Dendritic cell treated with granulocyte-macrophage colony-stimulating factor and Interleukin-4, amounts not matched to agents 40 ng/mL and 50 ng/mL, for 4 days (primary cell): ENCODE measurements around the gene PHACTR1.

Experiments
- H3K27ac Mint-ChIP-seq: one replicate; pipeline ENCODE4 v1.8.0; 2022; ENCODE audit warnings: mild to moderate bottlenecking, mixed read lengths
- H3K27me3 Mint-ChIP-seq: one replicate; pipeline ENCODE4 v1.8.0; 2022; ENCODE audit warnings: mild to moderate bottlenecking, mixed read lengths
- H3K36me3 Mint-ChIP-seq: one replicate; pipeline ENCODE4 v1.8.0; 2022; ENCODE audit warnings: low read depth, mixed read lengths
- H3K4me1 Mint-ChIP-seq: one replicate; pipeline ENCODE4 v1.8.0; 2022; ENCODE audit warnings: low read depth, mixed read lengths
- H3K4me3 Mint-ChIP-seq: one replicate; pipeline ENCODE4 v1.8.0; 2022; ENCODE audit warnings: mild to moderate bottlenecking, moderate library complexity, mixed read lengths
- H3K9me3 Mint-ChIP-seq: one replicate; pipeline ENCODE4 v1.8.0; 2022; ENCODE audit warnings: mixed read lengths
- intact Hi-C: fragments of 100-400 bp; cut with micrococcal nuclease; formaldehyde crosslinking; loops from one replicate; pipeline ENCODE4 v1.15.0; 2022

PHACTR1 gene

GRCh38 chr6:13059026-13059425 lies 342.5 kb downstream of the PHACTR1 start:
- Mint-ChIP-seq H3K27ac (no peak overlapping the region), H3K4me1 (peaks cover 5% of the 10 kb centered on the region), H3K9me3 (no peaks in the 10 kb centered on the region), H3K36me3 (no peaks in the 10 kb centered on the region), H3K4me3 (no peak overlapping the region), H3K27me3 (no peaks in the 10 kb centered on the region)
- intact Hi-C loops, result no loop called here

- no peak overlapping the region for H3K4me3 Mint-ChIP-seq
Observed at GRCh38 chr6:13063300-13063918, 346.8 kb downstream of the PHACTR1 start.

GRCh38 chr6:13065581-13065980 lies 349.0 kb downstream of the PHACTR1 start:
- no peak overlapping the region for H3K4me3 Mint-ChIP-seq
- peaks cover 15% of the 10 kb centered on the region for H3K4me1 Mint-ChIP-seq
- no peaks in the 10 kb centered on the region for H3K36me3 Mint-ChIP-seq
- no peaks in the 10 kb centered on the region for H3K9me3 Mint-ChIP-seq
- no peak overlapping the region for H3K27ac Mint-ChIP-seq
- intact Hi-C loops, result no loop called here
- H3K27me3 Mint-ChIP-seq, result peaks cover 3% of the 10 kb centered on the region

More at GRCh38 chr6:13063300-13063918, 346.8 kb downstream of the PHACTR1 start:
- H3K4me1 Mint-ChIP-seq, result peaks cover 3% of the 10 kb centered on the region
- no peaks in the 10 kb centered on the region for H3K9me3 Mint-ChIP-seq
- intact Hi-C loops, result no loop called here
- H3K36me3 Mint-ChIP-seq, result no peaks in the 10 kb centered on the region
- H3K27me3 Mint-ChIP-seq, result no peaks in the 10 kb centered on the region
- no peak overlapping the region for H3K27ac Mint-ChIP-seq

GRCh38 chr6:13066050-13066449 lies 349.5 kb downstream of the PHACTR1 start:
- intact Hi-C loops, result no loop called here
- no peak overlapping the region for H3K27ac Mint-ChIP-seq
- no peaks in the 10 kb centered on the region for H3K36me3 Mint-ChIP-seq
- H3K9me3 Mint-ChIP-seq, result no peaks in the 10 kb centered on the region
- peaks cover 15% of the 10 kb centered on the region for H3K4me1 Mint-ChIP-seq
- H3K27me3 Mint-ChIP-seq, result peaks cover 3% of the 10 kb centered on the region
- H3K4me3 Mint-ChIP-seq, result no peak overlapping the region

GRCh38 chr6:13066820-13067219 lies 350.3 kb downstream of the PHACTR1 start:
- no peak overlapping the region for H3K4me3 Mint-ChIP-seq
- H3K36me3 Mint-ChIP-seq, result no peaks in the 10 kb centered on the region
- H3K4me1 Mint-ChIP-seq, result peaks cover 15% of the 10 kb centered on the region
- no peak overlapping the region for H3K27ac Mint-ChIP-seq
- peaks cover 3% of the 10 kb centered on the region for H3K27me3 Mint-ChIP-seq
- H3K9me3 Mint-ChIP-seq, result no peaks in the 10 kb centered on the region
- intact Hi-C loops, result no loop called here

GRCh38 chr6:13068586-13069210 lies 352.1 kb downstream of the PHACTR1 start:
- H3K9me3 Mint-ChIP-seq, result no peaks in the 10 kb centered on the region
- peaks cover 3% of the 10 kb centered on the region for H3K27me3 Mint-ChIP-seq
- intact Hi-C loops, result no loop called here
- no peak overlapping the region for H3K27ac Mint-ChIP-seq
- H3K4me3 Mint-ChIP-seq, result no peak overlapping the region
- H3K36me3 Mint-ChIP-seq, result no peaks in the 10 kb centered on the region
- peaks cover 15% of the 10 kb centered on the region for H3K4me1 Mint-ChIP-seq

GRCh38 chr6:13071550-13072345 lies 355.2 kb downstream of the PHACTR1 start:
- H3K4me3 Mint-ChIP-seq, result no peak overlapping the region
- H3K27ac Mint-ChIP-seq, result no peak overlapping the region
- no peaks in the 10 kb centered on the region for H3K36me3 Mint-ChIP-seq
- H3K9me3 Mint-ChIP-seq, result no peaks in the 10 kb centered on the region
- H3K4me1 Mint-ChIP-seq, result peaks cover 29% of the 10 kb centered on the region
- peaks cover 3% of the 10 kb centered on the region for H3K27me3 Mint-ChIP-seq
- intact Hi-C loops, result no loop called here

- H3K4me1 Mint-ChIP-seq, result peaks cover 29% of the 10 kb centered on the region
- H3K27ac Mint-ChIP-seq, result no peak overlapping the region
- no peak overlapping the region for H3K4me3 Mint-ChIP-seq
- intact Hi-C loops, result no loop called here
- peaks cover 7% of the 10 kb centered on the region for H3K27me3 Mint-ChIP-seq
- no peaks in the 10 kb centered on the region for H3K36me3 Mint-ChIP-seq
- no peaks in the 10 kb centered on the region for H3K9me3 Mint-ChIP-seq
Observed at GRCh38 chr6:13072686-13073347, 356.2 kb downstream of the PHACTR1 start.

GRCh38 chr6:13074415-13075140 lies 358.0 kb downstream of the PHACTR1 start:
- intact Hi-C loops, result no loop called here
- Mint-ChIP-seq H3K36me3 (no peaks in the 10 kb centered on the region), H3K27ac (no peak overlapping the region), H3K4me3 (no peak overlapping the region), H3K9me3 (no peaks in the 10 kb centered on the region), H3K4me1 (peaks cover 15% of the 10 kb centered on the region), H3K27me3 (peaks cover 4% of the 10 kb centered on the region)

- Mint-ChIP-seq H3K27me3 (peaks cover 4% of the 10 kb centered on the region), H3K27ac (no peak overlapping the region), H3K36me3 (no peaks in the 10 kb centered on the region), H3K4me1 (peaks cover 15% of the 10 kb centered on the region), H3K4me3 (no peak overlapping the region), H3K9me3 (no peaks in the 10 kb centered on the region)
- intact Hi-C loops, result no loop called here
Observed at GRCh38 chr6:13075141-13075845, 358.7 kb downstream of the PHACTR1 start.

- Mint-ChIP-seq H3K9me3 (no peaks in the 10 kb centered on the region), H3K27me3 (peaks cover 4% of the 10 kb centered on the region), H3K36me3 (no peaks in the 10 kb centered on the region), H3K4me3 (no peak overlapping the region), H3K27ac (peak overlapping the region; percentile 26), H3K4me1 (peaks cover 15% of the 10 kb centered on the region)
- intact Hi-C loops, result no loop called here
Observed at GRCh38 chr6:13076575-13076974, 360.0 kb downstream of the PHACTR1 start.

GRCh38 chr6:13077117-13077516 lies 360.6 kb downstream of the PHACTR1 start:
- H3K27me3 Mint-ChIP-seq, result peaks cover 6% of the 10 kb centered on the region
- intact Hi-C loops, result no loop called here
- no peaks in the 10 kb centered on the region for H3K9me3 Mint-ChIP-seq
- H3K4me3 Mint-ChIP-seq, result no peak overlapping the region
- H3K4me1 Mint-ChIP-seq, result peaks cover 15% of the 10 kb centered on the region
- H3K27ac Mint-ChIP-seq, result no peak overlapping the region
- no peaks in the 10 kb centered on the region for H3K36me3 Mint-ChIP-seq

GRCh38 chr6:13079096-13079723 lies 362.6 kb downstream of the PHACTR1 start:
- peaks cover 14% of the 10 kb centered on the region for H3K4me1 Mint-ChIP-seq
- no peaks in the 10 kb centered on the region for H3K9me3 Mint-ChIP-seq
- H3K4me3 Mint-ChIP-seq, result no peak overlapping the region
- H3K36me3 Mint-ChIP-seq, result no peaks in the 10 kb centered on the region
- H3K27ac Mint-ChIP-seq, result no peak overlapping the region
- intact Hi-C loops, result no loop called here
- H3K27me3 Mint-ChIP-seq, result peaks cover 6% of the 10 kb centered on the region
